Astrocyte (in vitro differentiated cells and primary cell): Measurements from ENCODE around the gene PSMG4. TPM values are rescaled to one million over a fixed set of nuclear protein-coding genes. Genes with fewer than 3 reads are reported as not detected.

Source experiments
- DNase-seq: peaks from one replicate; pipeline ENCODE4 v3.0.0-alpha.2; 2010; ENCODE audit warnings: low read depth
- FAIRE-seq: peaks from 2 replicates; lab custom pipeline; 2011; peaks lifted over from hg19 to GRCh38; lab: Jason Lieb, UNC
- H2AFZ ChIP-seq: 2 replicates; pipeline ENCODE4 v1.6.0; 2012; ENCODE audit warnings: low read depth, low read length, inconsistent platforms
- H3K27ac ChIP-seq: 2 replicates; pipeline ENCODE4 v1.5.1; 2011; ENCODE audit warnings: low read depth, low read length, inconsistent platforms
- H3K27me3 ChIP-seq: 2 replicates; pipeline ENCODE4 v1.6.0; 2011; ENCODE audit warnings: low read length, inconsistent platforms; ENCODE audit not compliant: insufficient read depth
- H3K36me3 ChIP-seq: 2 replicates; pipeline ENCODE4 v1.5.1; 2011; ENCODE audit warnings: low read length, inconsistent platforms; ENCODE audit not compliant: insufficient read depth
- H3K4me1 ChIP-seq: 2 replicates; pipeline ENCODE4 v1.5.1; 2011; ENCODE audit warnings: low read length, inconsistent platforms; ENCODE audit not compliant: insufficient read depth
- H3K4me2 ChIP-seq: 2 replicates; pipeline ENCODE4 v1.6.0; 2012; ENCODE audit warnings: low read length, inconsistent platforms
- H3K4me3 ChIP-seq: 2 replicates; pipeline ENCODE4 v1.5.1; 2011; ENCODE audit warnings: low read depth, mild to moderate bottlenecking, low read length, inconsistent platforms; ENCODE audit not compliant: insufficient read depth
- H3K79me2 ChIP-seq: 2 replicates; pipeline ENCODE4 v1.6.0; 2012; ENCODE audit warnings: mild to moderate bottlenecking, low read length, inconsistent platforms; ENCODE audit not compliant: insufficient read depth
- H3K9ac ChIP-seq: 2 replicates; pipeline ENCODE4 v1.6.0; 2012; ENCODE audit warnings: mild to moderate bottlenecking, low read length, inconsistent platforms
- H3K9me3 ChIP-seq: 2 replicates; pipeline ENCODE4 v1.5.1; 2012; ENCODE audit warnings: low read depth, mild to moderate bottlenecking, low read length, inconsistent platforms; ENCODE audit not compliant: insufficient read depth
- H4K20me1 ChIP-seq: 2 replicates; pipeline ENCODE4 v1.6.0; 2012; ENCODE audit warnings: low read length, inconsistent platforms; ENCODE audit not compliant: insufficient read depth
- H3K27ac Mint-ChIP-seq: one replicate; pipeline ENCODE4 v1.8.0; 2021; ENCODE audit warnings: mild to moderate bottlenecking, mixed read lengths; ENCODE audit not compliant: unreplicated experiment
- H3K27me3 Mint-ChIP-seq: one replicate; pipeline ENCODE4 v1.8.0; 2021; ENCODE audit warnings: low read depth, mixed read lengths; ENCODE audit not compliant: unreplicated experiment
- H3K36me3 Mint-ChIP-seq: one replicate; pipeline ENCODE4 v1.8.0; 2021; ENCODE audit warnings: low read depth, mixed read lengths; ENCODE audit not compliant: unreplicated experiment
- H3K4me1 Mint-ChIP-seq: one replicate; pipeline ENCODE4 v1.8.0; 2021; ENCODE audit warnings: low read depth, mixed read lengths; ENCODE audit not compliant: unreplicated experiment
- H3K4me3 Mint-ChIP-seq: one replicate; pipeline ENCODE4 v1.8.0; 2021; ENCODE audit warnings: mild to moderate bottlenecking, moderate library complexity, mixed read lengths; ENCODE audit not compliant: unreplicated experiment
- H3K9me3 Mint-ChIP-seq: one replicate; pipeline ENCODE4 v1.8.0; 2021; ENCODE audit warnings: mild to moderate bottlenecking, mixed read lengths; ENCODE audit not compliant: unreplicated experiment
- EZH2 ChIP-seq: IDR thresholded peaks from 2 replicates; pipeline ENCODE4 v1.6.1; 2012; ENCODE audit warnings: mild to moderate bottlenecking, low read length, inconsistent platforms; ENCODE audit not compliant: insufficient read depth
- total RNA-seq: library from RNA; stranded (reverse); gene quantifications from 2 replicates; pipeline ENCODE4 v1.2.1, GENCODE V29; 2021
- TF ChIP-seq, protein P1 (sequence below): IDR thresholded peaks from 2 replicates; pipeline ENCODE4 v1.5.1; 2011; ENCODE audit warnings: low read depth, mild to moderate bottlenecking, inconsistent platforms, low read length, moderate library complexity; ENCODE audit not compliant: insufficient read depth

Gene PSMG4
- total RNA-seq, 1 donor from 2014 or later: 23.4 TPM

DNA sequence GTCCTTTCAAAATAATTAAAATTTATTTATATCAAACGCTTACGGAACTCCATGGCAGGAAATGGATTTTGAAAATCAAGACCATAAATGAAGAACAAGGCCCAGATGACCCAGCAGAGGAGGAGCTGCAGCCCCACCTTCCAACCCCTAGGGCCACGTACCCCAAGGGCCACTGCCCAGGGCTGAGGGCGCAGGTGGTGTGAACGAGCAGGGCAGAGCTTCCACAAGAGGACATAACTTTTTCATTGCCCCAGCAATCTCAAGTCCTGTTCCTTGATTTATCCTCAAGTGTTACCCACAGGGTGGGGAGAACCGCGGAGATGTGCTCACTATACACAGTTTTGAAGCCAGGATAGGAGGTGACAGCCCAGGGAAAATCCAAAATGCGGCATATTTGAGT lies 42.8 kb downstream of the PSMG4 start:
- Mint-ChIP-seq H3K4me1 (no peaks in the 10 kb centered on the region), H3K27ac (no peak overlapping the region), H3K4me3 (no peak overlapping the region), H3K27me3 (peaks cover 7% of the 10 kb centered on the region), H3K9me3 (peaks cover 11% of the 10 kb centered on the region), H3K36me3 (peaks cover 7% of the 10 kb centered on the region)
- peaks cover 5% of the 10 kb centered on the region for H3K4me1 ChIP-seq
- H3K9ac ChIP-seq: no peak overlapping the region
- no peak overlapping the region for H3K4me3 ChIP-seq
- no peak for DNase-seq
- no peaks in the 10 kb centered on the region for H3K27me3 ChIP-seq
- TF ChIP-seq, protein P1, sequence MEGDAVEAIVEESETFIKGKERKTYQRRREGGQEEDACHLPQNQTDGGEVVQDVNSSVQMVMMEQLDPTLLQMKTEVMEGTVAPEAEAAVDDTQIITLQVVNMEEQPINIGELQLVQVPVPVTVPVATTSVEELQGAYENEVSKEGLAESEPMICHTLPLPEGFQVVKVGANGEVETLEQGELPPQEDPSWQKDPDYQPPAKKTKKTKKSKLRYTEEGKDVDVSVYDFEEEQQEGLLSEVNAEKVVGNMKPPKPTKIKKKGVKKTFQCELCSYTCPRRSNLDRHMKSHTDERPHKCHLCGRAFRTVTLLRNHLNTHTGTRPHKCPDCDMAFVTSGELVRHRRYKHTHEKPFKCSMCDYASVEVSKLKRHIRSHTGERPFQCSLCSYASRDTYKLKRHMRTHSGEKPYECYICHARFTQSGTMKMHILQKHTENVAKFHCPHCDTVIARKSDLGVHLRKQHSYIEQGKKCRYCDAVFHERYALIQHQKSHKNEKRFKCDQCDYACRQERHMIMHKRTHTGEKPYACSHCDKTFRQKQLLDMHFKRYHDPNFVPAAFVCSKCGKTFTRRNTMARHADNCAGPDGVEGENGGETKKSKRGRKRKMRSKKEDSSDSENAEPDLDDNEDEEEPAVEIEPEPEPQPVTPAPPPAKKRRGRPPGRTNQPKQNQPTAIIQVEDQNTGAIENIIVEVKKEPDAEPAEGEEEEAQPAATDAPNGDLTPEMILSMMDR: no peak
- TF ChIP-seq EZH2: no peak
- H3K79me2 ChIP-seq: no peaks in the 10 kb centered on the region
- H4K20me1 ChIP-seq: no peaks in the 10 kb centered on the region
- H3K4me2 ChIP-seq: no peak overlapping the region
- H2AFZ ChIP-seq: no peak overlapping the region
- no peak for FAIRE-seq
- H3K36me3 ChIP-seq: no peaks in the 10 kb centered on the region
- H3K27ac ChIP-seq: no peak overlapping the region
- H3K9me3 ChIP-seq: peaks cover 4% of the 10 kb centered on the region

DNA sequence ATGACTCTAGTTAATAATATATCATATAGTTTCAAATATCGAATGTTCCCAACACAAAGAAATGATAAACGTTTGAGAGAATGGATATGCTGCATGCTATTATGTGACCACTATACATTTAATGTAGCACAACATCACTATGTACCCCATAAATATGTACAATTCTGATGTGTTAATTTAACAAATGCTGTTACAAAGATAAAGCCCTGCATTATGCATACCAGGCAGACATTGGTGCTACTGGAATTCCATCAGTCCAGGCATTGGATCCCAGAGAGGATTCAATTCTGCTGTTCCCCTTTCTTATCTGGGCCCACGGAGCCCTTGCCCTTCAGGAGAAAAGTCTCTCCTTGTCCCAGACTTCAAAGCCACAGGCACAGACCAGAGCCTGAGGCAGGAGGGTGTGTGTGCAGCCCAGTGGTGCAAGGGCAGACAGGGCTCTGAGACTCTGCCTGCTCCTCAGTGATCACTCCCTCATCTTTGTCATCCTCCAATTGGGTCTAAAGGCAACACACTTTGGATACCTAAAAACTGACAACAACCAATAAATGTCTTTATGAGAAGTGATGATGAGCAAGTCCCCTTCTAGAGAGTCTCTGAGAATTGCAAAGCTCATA lies 45.2 kb downstream of the PSMG4 start:
- DNase-seq (no peak), FAIRE-seq (no peak)
- no peak overlapping the region for H2AFZ ChIP-seq
- H3K4me2 ChIP-seq: no peak overlapping the region
- H3K27ac Mint-ChIP-seq: no peak overlapping the region
- no peaks in the 10 kb centered on the region for H4K20me1 ChIP-seq
- peaks cover 14% of the 10 kb centered on the region for H3K9me3 Mint-ChIP-seq
- H3K27ac ChIP-seq: no peak overlapping the region
- H3K4me1 ChIP-seq: no peaks in the 10 kb centered on the region
- H3K4me3 Mint-ChIP-seq: no peak overlapping the region
- H3K4me3 ChIP-seq: no peak overlapping the region
- TF ChIP-seq, protein P1: no peak
- TF ChIP-seq EZH2: no peak
- no peaks in the 10 kb centered on the region for H3K79me2 ChIP-seq
- H3K9me3 ChIP-seq: peaks cover 4% of the 10 kb centered on the region
- H3K36me3 ChIP-seq: no peaks in the 10 kb centered on the region
- no peaks in the 10 kb centered on the region for H3K27me3 Mint-ChIP-seq
- H3K27me3 ChIP-seq: no peaks in the 10 kb centered on the region
- no peaks in the 10 kb centered on the region for H3K4me1 Mint-ChIP-seq
- peaks cover 7% of the 10 kb centered on the region for H3K36me3 Mint-ChIP-seq
- no peak overlapping the region for H3K9ac ChIP-seq

DNA sequence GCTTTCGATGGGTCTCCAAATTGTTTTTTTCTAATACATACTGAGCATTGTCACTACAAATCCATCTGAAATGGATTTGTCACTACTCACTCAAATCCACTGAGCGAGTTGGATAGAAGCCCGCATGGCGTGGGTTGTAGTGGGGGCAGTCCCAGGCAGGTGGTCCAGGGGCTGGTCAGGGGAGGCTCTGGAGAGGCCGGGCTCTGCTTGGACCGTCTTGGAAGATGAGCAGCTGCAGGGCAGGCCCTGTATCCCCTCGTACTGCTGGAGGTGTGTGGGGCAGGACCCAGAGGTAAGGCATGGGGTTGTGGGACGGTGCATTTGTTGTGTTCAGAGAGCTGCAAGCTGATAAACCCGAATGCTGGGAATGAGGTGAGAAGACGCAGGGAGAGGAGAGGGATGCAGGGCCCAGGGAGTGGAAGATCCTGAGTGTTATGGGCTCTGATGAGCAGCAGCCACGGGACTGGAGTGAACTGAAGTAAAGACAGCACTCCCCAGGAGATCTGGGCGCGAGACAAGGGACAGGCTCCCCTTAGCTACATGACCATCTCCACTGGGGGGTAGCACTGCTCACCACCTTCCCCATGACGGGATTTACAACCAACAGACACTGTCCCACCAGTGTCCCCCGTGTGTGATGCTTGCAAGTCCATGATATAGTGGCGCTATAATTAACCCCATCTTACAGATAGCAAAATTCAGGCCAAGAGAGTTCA lies 45.9 kb downstream of the PSMG4 start:
- Mint-ChIP-seq H3K4me1 (no peaks in the 10 kb centered on the region), H3K27me3 (no peaks in the 10 kb centered on the region), H3K4me3 (no peak overlapping the region), H3K36me3 (peaks cover 7% of the 10 kb centered on the region), H3K27ac (no peak overlapping the region), H3K9me3 (peaks cover 14% of the 10 kb centered on the region)
- H3K9me3 ChIP-seq: peaks cover 4% of the 10 kb centered on the region
- FAIRE-seq (no peak), DNase-seq (no peak)
- H4K20me1 ChIP-seq: no peaks in the 10 kb centered on the region
- no peaks in the 10 kb centered on the region for H3K36me3 ChIP-seq
- no peaks in the 10 kb centered on the region for H3K4me1 ChIP-seq
- H3K27ac ChIP-seq: no peak overlapping the region
- no peak overlapping the region for H3K4me2 ChIP-seq
- no peak overlapping the region for H2AFZ ChIP-seq
- no peaks in the 10 kb centered on the region for H3K27me3 ChIP-seq
- H3K4me3 ChIP-seq: no peak overlapping the region
- no peak overlapping the region for H3K9ac ChIP-seq
- TF ChIP-seq, protein P1: no peak
- no peak for TF ChIP-seq EZH2
- H3K79me2 ChIP-seq: no peaks in the 10 kb centered on the region
